GM18870 (cell line): ENCODE measurements around the gene PLXDC2.

ENCODE experiments used
- ATAC-seq: cut with Tn5 transposase; IDR thresholded peaks from one replicate; pipeline ENCODE4 v1.9.1; 2021; ENCODE audit warnings: moderate library complexity; ENCODE audit not compliant: unreplicated experiment

PLXDC2 gene

GRCh38 chr10:20247891-20248708, 431.9 kb downstream of the PLXDC2 start:
- no peak for ATAC-seq

GRCh38 chr10:20254078-20254477, 437.8 kb downstream of the PLXDC2 start:
- ATAC-seq: no peak

GRCh38 chr10:20254497-20254896, 438.3 kb downstream of the PLXDC2 start:
- ATAC-seq: no peak

GRCh38 chr10:20256969-20257368, 440.7 kb downstream of the PLXDC2 start:
- no peak for ATAC-seq

- peak; percentile 64 for ATAC-seq
These were observed 441.2 kb downstream of the PLXDC2 start for GRCh38 chr10:20257422-20257821.

GRCh38 chr10:20265146-20265545, 448.9 kb downstream of the PLXDC2 start:
- ATAC-seq: no peak

GRCh38 chr10:20267734-20268133, 451.5 kb downstream of the PLXDC2 start:
- no peak for ATAC-seq

GRCh38 chr10:20271490-20271889, 455.3 kb downstream of the PLXDC2 start:
- no peak for ATAC-seq

- ATAC-seq: no peak
These were observed 456.4 kb downstream of the PLXDC2 start for GRCh38 chr10:20272608-20273007.

GRCh38 chr10:20274571-20274970, 458.3 kb downstream of the PLXDC2 start:
- no peak for ATAC-seq

GRCh38 chr10:20276127-20276979, 460.1 kb downstream of the PLXDC2 start:
- no peak for ATAC-seq

- no peak for ATAC-seq
These were observed 461.6 kb downstream of the PLXDC2 start for GRCh38 chr10:20277820-20278219.

GRCh38 chr10:20281579-20281978, 465.3 kb downstream of the PLXDC2 start:
- no peak for ATAC-seq

GRCh38 chr10:20287586-20287985, 471.4 kb downstream of the PLXDC2 start:
- ATAC-seq: no peak

- ATAC-seq: no peak
These were observed 471.8 kb downstream of the PLXDC2 start for GRCh38 chr10:20288060-20288459.

- ATAC-seq: no peak
These were observed 473.0 kb downstream of the PLXDC2 start for GRCh38 chr10:20289070-20289828.

GRCh38 chr10:20298417-20298816, 482.2 kb downstream of the PLXDC2 start:
- no peak for ATAC-seq

GRCh38 chr10:20299034-20299736, 483.0 kb downstream of the PLXDC2 start:
- ATAC-seq: no peak

- ATAC-seq: no peak
These were observed 484.5 kb downstream of the PLXDC2 start for GRCh38 chr10:20300735-20301134.

GRCh38 chr10:20302033-20302432, 485.8 kb downstream of the PLXDC2 start:
- ATAC-seq: no peak
